Measurements from ENCODE around the gene PON3. TPM values are rescaled to one million over a fixed set of nuclear protein-coding genes. Genes with fewer than 3 reads are reported as not detected.

PON3 gene
- total and polyA plus RNA-seq, 2 of the 8 experiments (the other 6 are each of a cell fraction or from before 2014, with no cell fraction given): not detected

GRCh38 chr7:95394370-95394769 is 1.8 kb downstream of the PON3 start:
- POLR2A ChIA-PET (ENCODE audit: partially characterized antibody): no interaction called here

More at GRCh38 chr7:95394370-95394769, 1.8 kb downstream of the PON3 start:
- H3K4ac ChIP-seq (replicated peaks; ENCODE audit: insufficient read length, low read depth, low read length): no peak overlapping the region
- no peak overlapping the region for H2BK12ac ChIP-seq (ENCODE audit: low read depth, low read length)
- H2BK15ac ChIP-seq (ENCODE audit: low read length): no peak overlapping the region
- H3K9ac ChIP-seq (replicated peaks in 1 of 4; ENCODE audit: extremely low read depth in 1 of 4, low read depth in 3 of 4, low read length in 3 of 4): no peak overlapping the region
- H4K5ac ChIP-seq (ENCODE audit: insufficient read length, low read depth, low read length): no peak overlapping the region
- no peaks in the 10 kb centered on the region for H4K20me1 ChIP-seq (replicated peaks in 1 of 2; ENCODE audit: control insufficient read depth in 1 of 2, insufficient read depth in 2 of 2, low read length in 2 of 2)
- H3K36me3 ChIP-seq (ENCODE audit: control insufficient read depth in 2 of 4, insufficient read depth in 4 of 4, low read length in 3 of 4): no peaks in the 10 kb centered on the region
- no peaks in the 10 kb centered on the region for H3K27me3 ChIP-seq (replicated peaks in 1 of 4; ENCODE audit: control insufficient read depth in 3 of 4, extremely low read depth in 1 of 4, insufficient read depth in 3 of 4, low read length in 3 of 4)
- H3K23me2 ChIP-seq (ENCODE audit: low read depth, low read length): no peaks in the 10 kb centered on the region
- FAIRE-seq (no peak), DNase-seq (ENCODE audit: low read depth in 1 of 2, low spot score in 2 of 2) (no peak)
- no peak overlapping the region for H2BK120ac ChIP-seq (replicated peaks; ENCODE audit: low read depth, low read length)
- no peak overlapping the region for H3K18ac ChIP-seq (ENCODE audit: extremely low read depth, low read length)
- H3K79me2 ChIP-seq (ENCODE audit: control insufficient read depth in 1 of 2, insufficient read depth in 2 of 2, low read length in 2 of 2): no peaks in the 10 kb centered on the region
- CTCF ChIA-PET (ENCODE audit: partially characterized antibody): interaction anchor here (2.1 to 3.0 kb wide), 2 partner anchors 82 to 85 kb away, joined by 8 to 11 read pairs; no protein-coding TSS in a partner anchor
- no peak overlapping the region for H4K91ac ChIP-seq (replicated peaks; ENCODE audit: insufficient read length, low read length)
- H3K56ac ChIP-seq (replicated peaks; ENCODE audit: insufficient read length, low read depth, low read length): no peak overlapping the region
- no peak overlapping the region for H2BK5ac ChIP-seq (ENCODE audit: low read depth, low read length)
- no peak overlapping the region for H2AK5ac ChIP-seq (ENCODE audit: low read depth, low read length)
- 81% methylated on average over 3 of the region's 3 CpGs; no CpG with 5 or more reads in 1 of the 2 experiments for WGBS, 2 experiments (ENCODE audit: extremely low coverage in 1 of 2, insufficient coverage in 1 of 2, insufficient read length in 1 of 2, insufficient replicate concordance in 2 of 2, low coverage in 1 of 2, low lambda C conversion rate in 2 of 2, missing lambda C conversion rate in 1 of 2)
- no peak overlapping the region for H3K4me3 ChIP-seq (ENCODE audit: extremely low read depth in 1 of 4, insufficient read depth in 2 of 4, low read depth in 3 of 4, low read length in 4 of 4)
- no peak overlapping the region for H2BK20ac ChIP-seq (ENCODE audit: low read length)
- H3K14ac ChIP-seq (ENCODE audit: insufficient read length): no peak overlapping the region
- H3K9me3 ChIP-seq (ENCODE audit: insufficient read depth in 2 of 2, low read depth in 1 of 2, low read length in 1 of 2): no peaks in the 10 kb centered on the region
- no peak overlapping the region for H4K8ac ChIP-seq (ENCODE audit: extremely low read depth, insufficient read depth, low read length)
- H3K23ac ChIP-seq (ENCODE audit: insufficient read length): no peak overlapping the region
- no peak overlapping the region for H2AFZ ChIP-seq (ENCODE audit: low read length)
- H3K27ac ChIP-seq (ENCODE audit: low read depth, low read length): no peak overlapping the region
- no peak for TF ChIP-seq HDAC2 (IDR thresholded peaks at IDR 0.05; ENCODE audit: borderline replicate concordance in 1 of 2, low read depth in 2 of 2, low read length in 2 of 2)
- no peak for TF ChIP-seq CEBPB (IDR thresholded peaks at IDR 0.05; ENCODE audit: low read depth, low read length)
- no peak for TF ChIP-seq SUZ12 (IDR thresholded peaks at IDR 0.05; ENCODE audit: low read length)
- no peak for TF ChIP-seq TAF7 (optimal IDR thresholded peaks at IDR 0.05; ENCODE audit: borderline replicate concordance, low read depth, low read length)
- no peaks in the 10 kb centered on the region for H3K79me1 ChIP-seq (ENCODE audit: low read depth, low read length)
- H3K4me1 ChIP-seq (replicated peaks in 1 of 4; ENCODE audit: control insufficient read depth in 3 of 4, insufficient read depth in 4 of 4, low read length in 3 of 4): no peaks in the 10 kb centered on the region; a peak in 1 of 7 replicates
- no peak overlapping the region for H3K4me2 ChIP-seq (ENCODE audit: insufficient read depth in 1 of 2, low read depth in 2 of 2, low read length in 2 of 2)
